GM21528 (cell line): Measurements from ENCODE around the gene KRT82.
"Not testable (repeated sequence)": the region's sequence is repeated elsewhere in the genome, so short reads cannot be mapped to it uniquely, and the experiment has no call there.

Source experiments
- ATAC-seq: cut with Tn5 transposase; IDR thresholded peaks from one replicate; pipeline ENCODE4 v1.9.1; 2021; ENCODE audit warnings: mild to moderate bottlenecking, moderate library complexity; ENCODE audit not compliant: unreplicated experiment, low FRiP score

The KRT82 gene

GRCh38 chr12:52347551-52348510 lies 58.3 kb downstream of the KRT82 start:
- ATAC-seq = no peak

- no peak for ATAC-seq
Measured at GRCh38 chr12:52347016-52347415, 59.1 kb downstream of the KRT82 start.

- no peak for ATAC-seq
Measured at GRCh38 chr12:52346593-52346992, 59.5 kb downstream of the KRT82 start.

GRCh38 chr12:52345041-52345440 lies 61.1 kb downstream of the KRT82 start:
- ATAC-seq = not testable (repeated sequence)

GRCh38 chr12:52344111-52344510 lies 62.0 kb downstream of the KRT82 start:
- ATAC-seq = no peak
